Measurements from ENCODE around the gene ATXN1. TPM values are rescaled to one million over a fixed set of nuclear protein-coding genes. Genes with fewer than 3 reads are reported as not detected.

The ATXN1 gene
- total RNA-seq, 4 donors from 2014 or later = 24.9 to 48.0 (median 36.8) TPM

DNA sequence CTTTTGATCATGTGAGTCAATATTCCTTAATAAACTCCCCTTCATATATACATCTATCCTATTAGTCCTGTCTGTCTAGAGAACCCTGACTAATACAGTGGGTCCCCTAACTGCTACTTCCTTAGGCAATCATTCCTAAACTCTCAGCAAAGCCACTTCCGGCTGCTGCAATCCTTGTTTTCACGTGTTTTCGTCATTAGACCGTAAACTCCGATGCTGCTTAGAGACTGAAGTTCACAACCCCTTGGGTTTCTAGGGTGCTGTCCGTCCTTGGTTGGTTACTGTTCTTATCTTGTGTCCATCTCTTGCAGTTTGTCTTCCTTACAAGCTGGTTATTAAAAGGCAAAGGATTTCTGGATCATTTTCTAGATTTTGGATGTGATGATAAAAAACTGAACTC, 416.5 kb downstream of the ATXN1 start:
- H3K9me3 ChIP-seq = no peaks in the 10 kb centered on the region
- H3K27me3 ChIP-seq = no peaks in the 10 kb centered on the region
- no peak overlapping the region for H3K27ac ChIP-seq
- peaks cover 0 to 19% (median 2%) of the 10 kb centered on the region in 4 donors for H3K4me1 ChIP-seq
- no peak for DNase-seq (ENCODE audit: low spot score in 2 of 2)
- no peak overlapping the region for H3K4me3 ChIP-seq
- 62 to 75% methylated on average over 6 of the region's 6 CpGs for WGBS, 2 donors
- H3K36me3 ChIP-seq = no peaks in the 10 kb centered on the region
- no peak for TF ChIP-seq EP300 (IDR thresholded peaks at IDR 0.05)
- no peak for TF ChIP-seq POLR2A (IDR thresholded peaks at IDR 0.05)
- TF ChIP-seq, protein P1, sequence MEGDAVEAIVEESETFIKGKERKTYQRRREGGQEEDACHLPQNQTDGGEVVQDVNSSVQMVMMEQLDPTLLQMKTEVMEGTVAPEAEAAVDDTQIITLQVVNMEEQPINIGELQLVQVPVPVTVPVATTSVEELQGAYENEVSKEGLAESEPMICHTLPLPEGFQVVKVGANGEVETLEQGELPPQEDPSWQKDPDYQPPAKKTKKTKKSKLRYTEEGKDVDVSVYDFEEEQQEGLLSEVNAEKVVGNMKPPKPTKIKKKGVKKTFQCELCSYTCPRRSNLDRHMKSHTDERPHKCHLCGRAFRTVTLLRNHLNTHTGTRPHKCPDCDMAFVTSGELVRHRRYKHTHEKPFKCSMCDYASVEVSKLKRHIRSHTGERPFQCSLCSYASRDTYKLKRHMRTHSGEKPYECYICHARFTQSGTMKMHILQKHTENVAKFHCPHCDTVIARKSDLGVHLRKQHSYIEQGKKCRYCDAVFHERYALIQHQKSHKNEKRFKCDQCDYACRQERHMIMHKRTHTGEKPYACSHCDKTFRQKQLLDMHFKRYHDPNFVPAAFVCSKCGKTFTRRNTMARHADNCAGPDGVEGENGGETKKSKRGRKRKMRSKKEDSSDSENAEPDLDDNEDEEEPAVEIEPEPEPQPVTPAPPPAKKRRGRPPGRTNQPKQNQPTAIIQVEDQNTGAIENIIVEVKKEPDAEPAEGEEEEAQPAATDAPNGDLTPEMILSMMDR (IDR thresholded peaks at IDR 0.05) = no peak

DNA sequence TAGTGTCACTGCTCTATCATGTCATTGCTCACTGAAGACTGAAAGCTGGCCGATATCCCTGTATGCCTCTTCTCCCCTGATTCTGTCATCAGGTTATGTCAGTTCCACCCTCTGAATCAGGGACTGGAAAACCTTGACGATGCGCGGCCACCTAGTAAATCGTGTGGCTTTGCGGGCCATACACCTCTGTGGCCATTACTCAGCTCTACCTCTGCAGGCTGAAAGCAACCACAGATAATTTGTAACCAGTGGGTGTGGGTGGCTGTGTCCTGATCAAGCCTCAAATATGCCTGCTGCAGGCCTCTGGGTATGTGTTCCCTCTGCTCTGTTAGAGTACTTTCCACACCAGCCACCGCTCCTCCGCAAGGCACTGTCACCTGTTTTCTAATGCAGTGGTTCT, 417.7 kb downstream of the ATXN1 start:
- no peak for TF ChIP-seq POLR2A (IDR thresholded peaks at IDR 0.05)
- TF ChIP-seq, protein P1 (IDR thresholded peaks at IDR 0.05) = no peak
- no peak for TF ChIP-seq EP300 (IDR thresholded peaks at IDR 0.05)
- peaks cover 0 to 29% (median 7%) of the 10 kb centered on the region in 4 donors for H3K4me1 ChIP-seq
- H3K27ac ChIP-seq = no peak overlapping the region
- 97 to 98% methylated on average over 8 of the region's 8 CpGs for WGBS, 2 donors
- no peak overlapping the region for H3K4me3 ChIP-seq
- no peaks in the 10 kb centered on the region for H3K9me3 ChIP-seq
- no peaks in the 10 kb centered on the region for H3K27me3 ChIP-seq
- no peaks in the 10 kb centered on the region for H3K36me3 ChIP-seq
- no peak for DNase-seq (ENCODE audit: low spot score in 2 of 2)

DNA sequence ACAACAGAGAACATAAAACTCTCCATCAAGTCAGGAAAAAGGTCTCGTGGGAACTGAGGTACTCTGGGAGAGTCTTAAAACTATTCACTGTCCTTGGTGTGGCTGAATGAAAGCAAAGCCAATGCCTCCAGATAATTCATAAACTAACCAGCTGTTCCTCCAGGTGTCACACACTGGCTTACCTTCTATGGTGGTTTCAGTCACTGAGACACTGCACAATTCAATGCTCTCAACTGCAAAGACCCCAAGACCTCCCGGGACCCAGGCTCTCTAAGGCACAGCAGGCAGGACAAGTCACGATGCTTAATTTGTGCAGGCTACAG, 422.0 kb downstream of the ATXN1 start:
- Histone ChIP-seq H3K9me3 (no peaks in the 10 kb centered on the region), H3K4me1 (peaks cover 0 to 50% (median 19%) of the 10 kb centered on the region in 4 donors), H3K4me3 (no peak overlapping the region), H3K27ac (no peak overlapping the region), H3K36me3 (no peaks in the 10 kb centered on the region), H3K27me3 (no peaks in the 10 kb centered on the region)
- 55 to 68% methylated on average over 3 of the region's 3 CpGs for WGBS, 2 donors
- DNase-seq (ENCODE audit: low spot score in 2 of 2) = no peak
- TF ChIP-seq, protein P1 (IDR thresholded peaks at IDR 0.05) = peak in 2 of 5 experiments; percentile 2 to 26
- no peak for TF ChIP-seq EP300 (IDR thresholded peaks at IDR 0.05)

DNA sequence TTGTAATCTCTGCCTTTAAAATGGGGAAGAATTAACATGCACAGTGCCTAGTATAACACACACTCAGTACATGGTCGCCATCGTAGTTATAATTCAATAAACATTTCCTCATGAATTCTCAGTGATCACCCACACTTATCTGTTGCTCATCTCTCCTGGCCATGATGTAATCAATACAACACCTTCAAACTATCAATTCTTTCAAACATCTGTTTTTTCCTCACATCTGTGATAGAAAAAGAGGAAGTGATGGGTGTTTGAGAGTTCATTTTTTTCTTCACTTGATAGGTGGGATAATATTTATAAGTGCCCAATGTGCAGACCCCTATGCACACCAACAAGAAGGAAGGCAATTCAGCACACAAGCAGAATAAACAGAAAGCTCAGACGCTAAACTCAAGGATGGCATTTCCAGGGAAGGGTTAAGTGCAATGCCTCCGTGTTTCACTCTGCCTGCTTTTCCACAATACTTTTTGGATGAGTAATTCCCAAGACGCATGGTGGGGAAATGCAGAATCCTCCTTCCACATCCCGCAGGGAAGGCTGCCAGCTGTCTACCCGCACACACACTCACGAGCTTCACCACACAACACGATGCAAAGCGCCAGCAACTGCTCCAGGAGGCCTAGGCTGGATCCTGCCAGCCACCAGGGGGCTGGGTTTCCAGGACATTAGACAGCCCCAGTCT, 422.5 kb downstream of the ATXN1 start:
- Histone ChIP-seq H3K4me3 (no peak overlapping the region), H3K9me3 (no peaks in the 10 kb centered on the region), H3K36me3 (no peaks in the 10 kb centered on the region), H3K27me3 (no peaks in the 10 kb centered on the region), H3K4me1 (peaks cover 0 to 51% (median 19%) of the 10 kb centered on the region in 4 donors), H3K27ac (no peak overlapping the region)
- DNase-seq (ENCODE audit: low spot score in 2 of 2) = peak; percentile 62 to 65
- WGBS, 2 donors = 31 to 41% methylated on average over 10 of the region's 10 CpGs
- TF ChIP-seq, protein P1 (IDR thresholded peaks at IDR 0.05) = peak in 2 of 5 experiments; percentile 24 to 51
- no peak for TF ChIP-seq POLR2A (IDR thresholded peaks at IDR 0.05)
- peak; percentile 21 to 78 for TF ChIP-seq EP300 (IDR thresholded peaks at IDR 0.05)

DNA sequence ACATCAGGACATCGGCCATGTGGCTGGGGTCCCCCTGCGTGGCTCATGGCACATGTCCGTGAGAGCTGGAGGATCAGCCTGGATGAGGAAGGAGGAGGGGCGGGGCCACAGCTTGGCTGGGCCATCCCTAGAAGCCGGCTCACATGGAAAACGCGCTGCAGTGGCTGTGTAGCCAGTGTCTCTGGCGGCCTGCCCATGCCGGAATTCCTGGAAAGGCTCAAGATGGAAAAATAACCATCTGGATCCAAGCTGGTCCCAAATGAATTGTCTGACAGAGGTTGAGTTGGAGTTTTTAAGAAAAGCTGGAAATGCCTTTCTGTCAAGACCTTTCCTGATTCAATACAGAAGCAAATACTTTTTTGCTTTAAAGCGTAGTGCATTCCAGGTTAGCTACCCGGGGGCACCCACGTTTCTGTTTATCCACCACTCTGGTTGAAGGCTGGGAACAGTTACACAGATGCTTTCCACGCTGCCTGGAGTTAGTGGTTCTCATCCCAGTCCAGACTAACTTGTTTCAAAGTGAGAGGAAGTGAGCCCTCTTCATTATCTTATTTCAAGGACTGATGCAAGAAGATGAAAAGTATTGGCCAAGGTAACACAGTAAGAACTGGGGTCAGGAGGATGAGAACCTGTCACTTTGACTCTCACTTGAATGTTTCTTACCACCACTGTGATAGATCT, 423.8 kb downstream of the ATXN1 start:
- DNase-seq (ENCODE audit: low spot score in 2 of 2) = peak; percentile 93 to 95
- Histone ChIP-seq H3K9me3 (no peaks in the 10 kb centered on the region), H3K4me3 (no peak overlapping the region), H3K27ac (no peak overlapping the region), H3K36me3 (no peaks in the 10 kb centered on the region), H3K27me3 (no peaks in the 10 kb centered on the region), H3K4me1 (peaks cover 0 to 52% (median 19%) of the 10 kb centered on the region in 4 donors)
- WGBS, 2 donors = 34% methylated on average over 13 of the region's 13 CpGs
- TF ChIP-seq, protein P1 (IDR thresholded peaks at IDR 0.05) = peak in 1 of 5 experiments; percentile 10
- no peak for TF ChIP-seq POLR2A (IDR thresholded peaks at IDR 0.05)
- peak; percentile 39 to 87 for TF ChIP-seq EP300 (IDR thresholded peaks at IDR 0.05)
